Endothelial cell of umbilical vein (primary cell): ENCODE results near the gene POLN. TPM values are rescaled to one million over a fixed set of nuclear protein-coding genes. Genes with fewer than 3 reads are reported as not detected.

Experiments used
- BruUV-seq: library from RNA; stranded (reverse); fragments of 400-500 nt; replicated peaks from 2 replicates; lab custom pipeline; 2021; lab: Mats Ljungman, UMichigan
- CTCF ChIA-PET: fragments of 300-600, 350-600 bp; sonication (Branson Sonifier 250); formaldehyde crosslinking; loops from one replicate; lab custom pipeline; 2021; ENCODE audit warnings: antibody characterized with exemption, inconsistent platforms; lab: Charles Lee
- POLR2A ChIA-PET: fragments of 300-600, 350-600 bp; sonication (Branson Sonifier 250); formaldehyde crosslinking; loops from one replicate; lab custom pipeline; 2021; ENCODE audit warnings: antibody characterized with exemption, inconsistent platforms; lab: Charles Lee
- DNase-seq: peaks from one replicate; pipeline ENCODE4 v3.0.0-alpha.2; 2011; ENCODE audit warnings: low read depth, low spot score
- FAIRE-seq: peaks from 2 replicates; lab custom pipeline; 2011; peaks lifted over from hg19 to GRCh38; lab: Jason Lieb, UNC
- H2AFZ ChIP-seq: 2 replicates; pipeline ENCODE4 v1.6.0; 2012; ENCODE audit warnings: low read depth, low read length, control low read depth, inconsistent platforms
- H3K27ac ChIP-seq: 2 replicates; pipeline ENCODE4 v1.5.1; 2011; ENCODE audit warnings: low read depth, mild to moderate bottlenecking, control low read depth, low read length, moderate library complexity; ENCODE audit not compliant: insufficient read depth
- H3K27me3 ChIP-seq, 2 experiments: 2 replicates each; pipeline versions ENCODE4 v1.6.0 to v1.6.1; 2011; ENCODE audit warnings: low read length in 2 of 2, mixed read lengths in 1 of 2; ENCODE audit not compliant: control insufficient read depth in 2 of 2, insufficient read depth in 2 of 2
- H3K36me3 ChIP-seq, 2 experiments: 2 replicates in 1 of 2; 3 replicates in 1 of 2; pipeline ENCODE4 v1.5.1; 2011; ENCODE audit warnings: low read length in 2 of 2, mild to moderate bottlenecking in 1 of 2, moderate library complexity in 1 of 2; ENCODE audit not compliant: control insufficient read depth in 2 of 2, insufficient read depth in 2 of 2; ENCODE audit errors: extremely low read depth in 1 of 2
- H3K4me1 ChIP-seq: 3 replicates; pipeline ENCODE4 v1.5.1; 2011; ENCODE audit warnings: mild to moderate bottlenecking, low read length; ENCODE audit not compliant: control insufficient read depth, insufficient read depth; ENCODE audit errors: extremely low read depth
- H3K4me2 ChIP-seq: 2 replicates; pipeline ENCODE4 v1.6.1; 2011; ENCODE audit warnings: low read length, control low read depth, mixed read lengths; ENCODE audit not compliant: insufficient read depth
- H3K4me3 ChIP-seq, 3 experiments: fragments of 200-600 bp in 1 of 3; sonication (generic), shearing (Covaris generic) in 1 of 3; replicated peaks in 1 of 3; 2 replicates each; pipeline ENCODE4 v1.5.1; 2011 to 2016; ENCODE audit warnings: control low read depth in 3 of 3, low read length in 3 of 3, mild to moderate bottlenecking in 2 of 3, inconsistent platforms in 1 of 3, low read depth in 1 of 3, moderate library complexity in 1 of 3; ENCODE audit not compliant: insufficient read depth in 1 of 3
- H3K79me2 ChIP-seq: 2 replicates; pipeline ENCODE4 v1.6.0; 2012; ENCODE audit warnings: low read length, inconsistent platforms; ENCODE audit not compliant: control insufficient read depth, insufficient read depth
- H3K9ac ChIP-seq: replicated peaks from 2 replicates; pipeline ENCODE3; 2011; ENCODE audit warnings: low read length, control low read depth; ENCODE audit not compliant: insufficient read depth; ENCODE audit errors: extremely low read depth
- H3K9me1 ChIP-seq: replicated peaks from 3 replicates; pipeline ENCODE4 v1.6.0; 2011; ENCODE audit warnings: mild to moderate bottlenecking, low read length; ENCODE audit not compliant: control insufficient read depth, insufficient read depth; ENCODE audit errors: extremely low read depth
- H3K9me3 ChIP-seq: replicated peaks from 2 replicates; pipeline ENCODE4 v1.5.1; 2012; ENCODE audit warnings: low read length, inconsistent platforms; ENCODE audit not compliant: control insufficient read depth, insufficient read depth
- H4K20me1 ChIP-seq: replicated peaks from 2 replicates; pipeline ENCODE3; 2011; ENCODE audit warnings: mild to moderate bottlenecking, low read length; ENCODE audit not compliant: control insufficient read depth, insufficient read depth; ENCODE audit errors: extremely low read depth
- EZH2 ChIP-seq: IDR thresholded peaks from 2 replicates; pipeline ENCODE4 v1.6.1; 2012; ENCODE audit warnings: borderline replicate concordance, low read depth, mild to moderate bottlenecking, moderate library complexity, low read length, inconsistent platforms; ENCODE audit not compliant: severe bottlenecking
- FOS ChIP-seq: IDR thresholded peaks from 2 replicates; pipeline ENCODE4 v1.6.1; 2011; ENCODE audit warnings: mild to moderate bottlenecking, low read length, moderate library complexity, borderline replicate concordance; ENCODE audit not compliant: insufficient read depth
- GATA2 ChIP-seq: IDR thresholded peaks from 2 replicates; pipeline ENCODE4 v1.7.0; 2011; ENCODE audit warnings: low read depth, mild to moderate bottlenecking, moderate library complexity, mixed read lengths, low read length; ENCODE audit not compliant: insufficient read length, insufficient read depth
- JUN ChIP-seq: IDR thresholded peaks from 2 replicates; pipeline ENCODE4 v1.6.1; 2011; ENCODE audit warnings: borderline replicate concordance, low read depth; ENCODE audit not compliant: insufficient read length, insufficient read depth
- MYC ChIP-seq: IDR thresholded peaks from one replicate; pipeline ENCODE4 v1.6.1; 2011; ENCODE audit warnings: mild to moderate bottlenecking, low read depth, low read length
- POLR2A ChIP-seq: IDR thresholded peaks from 2 replicates; pipeline ENCODE4 v1.6.1; 2012; ENCODE audit warnings: low read depth, mild to moderate bottlenecking, control low read depth, low read length
- POLR2AphosphoS5 ChIP-seq: IDR thresholded peaks from 2 replicates; pipeline ENCODE4 v1.6.1; 2012; ENCODE audit warnings: low read depth, mild to moderate bottlenecking, control low read depth, low read length, moderate library complexity; ENCODE audit not compliant: insufficient read depth
- dilution Hi-C: fragments of 300-500 bp; cut with MboI; formaldehyde crosslinking; loops from one replicate; pipeline ENCODE4 v1.15.0; 2019; ENCODE audit warnings: low sequenced_read_pairs; ENCODE audit not compliant: extremely low pct_ligation_motif_present
- intact Hi-C: fragments of 100-400 bp; cut with micrococcal nuclease; formaldehyde crosslinking; loops from one replicate; pipeline ENCODE4 v1.10.0; 2022
- polyA plus RNA-seq, 4 experiments: library from polyadenylated mRNA; depleted of rRNA in 3 of 4; stranded (reverse) in 3 of 4; unstranded in 1 of 4; fragments of >200 nt; gene quantifications; 2 replicates each; pipeline versions ENCODE4 v1.2.1 to v1.2.3, GENCODE V29; 2011 to 2012; ENCODE audit warnings: missing spikeins in 1 of 4
- total RNA-seq: library from RNA; stranded (reverse); gene quantifications from 2 replicates; pipeline ENCODE4 v1.2.3, GENCODE V29; 2021
- TF ChIP-seq, protein P1 (sequence below), 2 donors: IDR thresholded peaks; 1 replicate in 1 of 2; 2 replicates in 1 of 2; pipeline ENCODE4 v1.5.1; 2011; ENCODE audit warnings: low read length in 2 of 2, mild to moderate bottlenecking in 2 of 2, moderate library complexity in 2 of 2, control low read depth in 1 of 2, inconsistent platforms in 1 of 2, low read depth in 1 of 2; ENCODE audit not compliant: insufficient read depth in 1 of 2; ENCODE audit errors: extremely low read depth in 1 of 2
- TF ChIP-seq, protein P2 (sequence below): IDR thresholded peaks from 2 replicates; pipeline ENCODE4 v1.6.1; 2011; ENCODE audit not compliant: insufficient read depth, insufficient read length

Gene POLN
- total and polyA plus RNA-seq, 2 donors (not counting 3 experiments of a cell fraction or from before 2014, with no cell fraction given): 1.3 to 4.2 TPM

DNA sequence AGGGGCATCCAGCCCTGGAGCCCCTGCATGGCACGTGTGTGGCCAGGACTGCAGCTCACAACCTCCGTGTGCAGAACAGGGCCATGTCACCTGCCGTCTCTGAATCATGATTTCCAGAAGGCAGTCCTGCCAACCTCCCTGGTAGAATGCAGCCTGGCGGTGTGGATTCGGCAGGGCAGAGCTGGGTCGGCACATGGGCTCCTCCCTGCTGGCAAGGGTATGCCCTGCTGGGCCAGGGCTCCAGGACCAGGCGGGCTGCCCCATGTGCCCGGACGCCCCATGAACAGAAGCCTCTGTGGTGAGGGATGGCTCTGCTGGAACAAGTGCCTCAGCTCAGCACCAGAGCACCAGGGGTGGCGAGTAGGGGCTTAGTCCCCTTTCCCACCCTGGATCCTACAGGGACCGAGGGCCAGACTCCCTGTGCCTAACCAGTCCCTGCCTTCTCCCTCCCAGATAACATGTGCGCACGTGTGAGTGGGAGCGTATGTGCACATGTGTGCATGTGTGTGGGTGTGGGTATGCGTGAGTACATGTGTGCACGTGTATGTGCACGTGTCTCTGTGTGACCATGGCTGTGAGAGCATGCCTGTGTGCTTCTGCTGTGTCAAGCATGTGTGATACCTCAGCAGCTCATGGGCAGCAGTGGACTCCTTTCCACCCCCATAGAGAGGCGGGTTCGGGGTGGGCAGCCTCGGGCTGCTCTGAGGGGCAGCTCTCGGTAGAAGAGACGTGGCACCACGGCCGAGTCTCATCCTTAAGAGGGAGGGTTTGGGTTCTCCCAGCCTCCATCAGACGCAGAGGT is 30.3 kb upstream of the POLN start:
- no peaks in the 10 kb centered on the region for H3K4me1 ChIP-seq
- no peak for FAIRE-seq
- H4K20me1 ChIP-seq: no peaks in the 10 kb centered on the region
- H3K4me3 ChIP-seq: no peak overlapping the region
- DNase-seq: no peak
- ChIA-PET POLR2A (no interaction called here), CTCF (no interaction called here)
- no peak overlapping the region for H3K4me2 ChIP-seq
- no peaks in the 10 kb centered on the region for H3K36me3 ChIP-seq
- no peaks in the 10 kb centered on the region for H3K9me3 ChIP-seq
- H3K79me2 ChIP-seq: no peaks in the 10 kb centered on the region
- no peak overlapping the region for H3K9ac ChIP-seq
- intact Hi-C loops (no loop called here), dilution Hi-C loops (no loop called here)
- no peak overlapping the region for H2AFZ ChIP-seq
- H3K9me1 ChIP-seq: no peaks in the 10 kb centered on the region
- no TSS peak for BruUV-seq
- TF ChIP-seq EZH2 (no peak), FOS (no peak), POLR2A (no peak)
- no peaks in the 10 kb centered on the region for H3K27me3 ChIP-seq
- H3K27ac ChIP-seq: no peak overlapping the region

DNA sequence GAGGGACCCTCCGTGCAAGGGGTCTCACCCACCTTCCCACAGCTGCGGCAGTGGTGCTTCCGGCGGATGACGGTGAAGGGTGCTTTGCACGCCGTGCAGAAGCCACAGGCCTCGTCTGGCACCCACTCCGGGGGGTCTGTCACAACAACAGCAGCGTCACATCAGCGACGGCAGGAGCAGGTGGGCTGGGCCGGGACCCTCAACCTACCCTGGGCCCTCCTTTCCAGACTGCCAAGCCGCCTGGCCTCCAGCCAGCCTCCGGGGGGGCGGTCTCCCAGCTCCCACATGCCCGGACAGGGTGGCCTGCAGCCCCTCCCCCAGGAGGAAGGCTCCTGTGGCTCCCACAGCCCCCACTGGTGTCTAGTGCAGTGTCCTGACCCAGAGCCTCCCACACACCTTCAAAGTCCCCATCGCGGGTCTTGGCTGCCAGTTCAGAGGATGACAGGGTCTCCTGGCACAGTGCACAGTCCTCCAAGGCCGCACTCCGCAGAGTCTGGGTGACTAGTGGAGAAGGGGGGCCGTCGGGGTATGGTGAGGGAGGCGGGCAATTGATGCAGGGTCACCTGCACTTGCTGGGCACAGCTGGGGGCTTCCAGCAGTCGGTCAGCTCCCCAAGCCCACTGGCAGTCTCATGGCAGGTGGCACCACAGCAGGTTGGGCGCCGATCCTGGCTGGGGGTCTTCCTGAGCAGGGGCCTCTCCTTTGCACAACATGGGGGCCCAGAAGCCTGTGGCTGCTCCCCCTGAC is 29.5 kb upstream of the POLN start:
- Histone ChIP-seq H2AFZ (no peak overlapping the region), H3K27ac (no peak overlapping the region), H3K4me2 (no peak overlapping the region), H3K4me3 (no peak overlapping the region), H4K20me1 (no peaks in the 10 kb centered on the region), H3K27me3 (no peaks in the 10 kb centered on the region), H3K4me1 (no peaks in the 10 kb centered on the region), H3K36me3 (no peaks in the 10 kb centered on the region), H3K9me3 (no peaks in the 10 kb centered on the region), H3K9me1 (no peaks in the 10 kb centered on the region), H3K9ac (no peak overlapping the region), H3K79me2 (no peaks in the 10 kb centered on the region)
- dilution Hi-C loops (no loop called here), intact Hi-C loops (no loop called here)
- CTCF ChIA-PET: interaction anchor here (0.8 kb wide), 1 partner anchor 9 kb away, joined by 3 read pairs; no protein-coding TSS in a partner anchor
- TF ChIP-seq MYC (no peak), GATA2 (no peak), POLR2A (no peak), JUN (no peak), EZH2 (no peak), POLR2AphosphoS5 (no peak), FOS (no peak)
- TF ChIP-seq, protein P1, sequence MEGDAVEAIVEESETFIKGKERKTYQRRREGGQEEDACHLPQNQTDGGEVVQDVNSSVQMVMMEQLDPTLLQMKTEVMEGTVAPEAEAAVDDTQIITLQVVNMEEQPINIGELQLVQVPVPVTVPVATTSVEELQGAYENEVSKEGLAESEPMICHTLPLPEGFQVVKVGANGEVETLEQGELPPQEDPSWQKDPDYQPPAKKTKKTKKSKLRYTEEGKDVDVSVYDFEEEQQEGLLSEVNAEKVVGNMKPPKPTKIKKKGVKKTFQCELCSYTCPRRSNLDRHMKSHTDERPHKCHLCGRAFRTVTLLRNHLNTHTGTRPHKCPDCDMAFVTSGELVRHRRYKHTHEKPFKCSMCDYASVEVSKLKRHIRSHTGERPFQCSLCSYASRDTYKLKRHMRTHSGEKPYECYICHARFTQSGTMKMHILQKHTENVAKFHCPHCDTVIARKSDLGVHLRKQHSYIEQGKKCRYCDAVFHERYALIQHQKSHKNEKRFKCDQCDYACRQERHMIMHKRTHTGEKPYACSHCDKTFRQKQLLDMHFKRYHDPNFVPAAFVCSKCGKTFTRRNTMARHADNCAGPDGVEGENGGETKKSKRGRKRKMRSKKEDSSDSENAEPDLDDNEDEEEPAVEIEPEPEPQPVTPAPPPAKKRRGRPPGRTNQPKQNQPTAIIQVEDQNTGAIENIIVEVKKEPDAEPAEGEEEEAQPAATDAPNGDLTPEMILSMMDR (IDR thresholded peaks at IDR 0.05; ENCODE audit: extremely low read depth in 1 of 2, insufficient read depth in 1 of 2, low read depth in 1 of 2, low read length in 2 of 2): no peak
- TF ChIP-seq, protein P2, sequence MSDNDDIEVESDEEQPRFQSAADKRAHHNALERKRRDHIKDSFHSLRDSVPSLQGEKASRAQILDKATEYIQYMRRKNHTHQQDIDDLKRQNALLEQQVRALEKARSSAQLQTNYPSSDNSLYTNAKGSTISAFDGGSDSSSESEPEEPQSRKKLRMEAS: no peak
- DNase-seq (no peak), FAIRE-seq (no peak)
- BruUV-seq: no TSS peak
- POLR2A ChIA-PET: no interaction called here
